ENCODE data around the gene UHMK1.

Gene UHMK1

GRCh38 chr1:162527314-162527713, 29.7 kb downstream of the UHMK1 start:
- in situ Hi-C loops (cut with MboI; ENCODE audit: low sequenced_read_pairs) = no loop called here

GRCh38 chr1:162530307-162530987, 32.8 kb downstream of the UHMK1 start:
- in situ Hi-C loops (cut with MboI; ENCODE audit: low sequenced_read_pairs) = no loop called here

- in situ Hi-C loops (cut with MboI; ENCODE audit: low sequenced_read_pairs) = no loop called here
Observed at GRCh38 chr1:162530988-162531319, 33.3 kb downstream of the UHMK1 start.

GRCh38 chr1:162535501-162535900, 37.9 kb downstream of the UHMK1 start:
- in situ Hi-C loops (cut with MboI; ENCODE audit: low sequenced_read_pairs) = no loop called here

- in situ Hi-C loops (cut with MboI; ENCODE audit: low sequenced_read_pairs) = no loop called here
Observed at GRCh38 chr1:162536511-162536910, 38.9 kb downstream of the UHMK1 start.

GRCh38 chr1:162537216-162537615, 39.6 kb downstream of the UHMK1 start:
- in situ Hi-C loops (cut with MboI; ENCODE audit: low sequenced_read_pairs) = no loop called here

- in situ Hi-C loops (cut with MboI; ENCODE audit: low sequenced_read_pairs) = no loop called here
Observed at GRCh38 chr1:162538815-162539431, 41.3 kb downstream of the UHMK1 start.

- in situ Hi-C loops (cut with MboI; ENCODE audit: low sequenced_read_pairs) = no loop called here
Observed at GRCh38 chr1:162541619-162542141, 44.1 kb downstream of the UHMK1 start.

GRCh38 chr1:162543228-162543627, 45.6 kb downstream of the UHMK1 start:
- in situ Hi-C loops (cut with MboI; ENCODE audit: low sequenced_read_pairs) = no loop called here

GRCh38 chr1:162548170-162548569, 50.6 kb downstream of the UHMK1 start:
- in situ Hi-C loops (cut with MboI; ENCODE audit: low sequenced_read_pairs) = no loop called here

GRCh38 chr1:162549001-162549400, 51.4 kb downstream of the UHMK1 start:
- in situ Hi-C loops (cut with MboI; ENCODE audit: low sequenced_read_pairs) = no loop called here

GRCh38 chr1:162550925-162551324, 53.3 kb downstream of the UHMK1 start:
- in situ Hi-C loops (cut with MboI; ENCODE audit: low sequenced_read_pairs) = no loop called here

- in situ Hi-C loops (cut with MboI; ENCODE audit: low sequenced_read_pairs) = no loop called here
Observed at GRCh38 chr1:162551969-162552683, 54.5 kb downstream of the UHMK1 start.

- in situ Hi-C loops (cut with MboI; ENCODE audit: low sequenced_read_pairs) = no loop called here
Observed at GRCh38 chr1:162552684-162553252, 55.1 kb downstream of the UHMK1 start.

GRCh38 chr1:162554258-162554657, 56.6 kb downstream of the UHMK1 start:
- in situ Hi-C loops (cut with MboI; ENCODE audit: low sequenced_read_pairs) = no loop called here

GRCh38 chr1:162557536-162557935, 59.9 kb downstream of the UHMK1 start:
- in situ Hi-C loops (cut with MboI; ENCODE audit: low sequenced_read_pairs) = no loop called here

- in situ Hi-C loops (cut with MboI; ENCODE audit: low sequenced_read_pairs) = no loop called here
Observed at GRCh38 chr1:162560303-162561036, 62.9 kb downstream of the UHMK1 start.

GRCh38 chr1:162561037-162561615, 63.5 kb downstream of the UHMK1 start:
- in situ Hi-C loops (cut with MboI; ENCODE audit: low sequenced_read_pairs) = no loop called here

- in situ Hi-C loops (cut with MboI; ENCODE audit: low sequenced_read_pairs) = no loop called here
Observed at GRCh38 chr1:162561616-162562469, 64.2 kb downstream of the UHMK1 start, which contains the start of gene UAP1. TSS of gene UAP1 (plus strand) at chr1:162561722. CDS start at chr1:162566069, 4,347 bp downstream.

GRCh38 chr1:162562470-162562828, 64.8 kb downstream of the UHMK1 start:
- in situ Hi-C loops (cut with MboI; ENCODE audit: low sequenced_read_pairs) = no loop called here

Data from HL-60/S4 treated with phorbol 12-myristate 13-acetate at 8.2 ng/mL for 4 days and 3 days (cell line).